ENCODE results near the gene WDR20.
A peak's percentile ranks its signal among the peaks of the same experiment; 100 is the strongest.
"Not testable (repeated sequence)": the region's sequence is repeated elsewhere in the genome, so short reads cannot be mapped to it uniquely, and the experiment has no call there.

WDR20 gene, protein sequence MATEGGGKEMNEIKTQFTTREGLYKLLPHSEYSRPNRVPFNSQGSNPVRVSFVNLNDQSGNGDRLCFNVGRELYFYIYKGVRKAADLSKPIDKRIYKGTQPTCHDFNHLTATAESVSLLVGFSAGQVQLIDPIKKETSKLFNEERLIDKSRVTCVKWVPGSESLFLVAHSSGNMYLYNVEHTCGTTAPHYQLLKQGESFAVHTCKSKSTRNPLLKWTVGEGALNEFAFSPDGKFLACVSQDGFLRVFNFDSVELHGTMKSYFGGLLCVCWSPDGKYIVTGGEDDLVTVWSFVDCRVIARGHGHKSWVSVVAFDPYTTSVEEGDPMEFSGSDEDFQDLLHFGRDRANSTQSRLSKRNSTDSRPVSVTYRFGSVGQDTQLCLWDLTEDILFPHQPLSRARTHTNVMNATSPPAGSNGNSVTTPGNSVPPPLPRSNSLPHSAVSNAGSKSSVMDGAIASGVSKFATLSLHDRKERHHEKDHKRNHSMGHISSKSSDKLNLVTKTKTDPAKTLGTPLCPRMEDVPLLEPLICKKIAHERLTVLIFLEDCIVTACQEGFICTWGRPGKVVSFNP

DNA sequence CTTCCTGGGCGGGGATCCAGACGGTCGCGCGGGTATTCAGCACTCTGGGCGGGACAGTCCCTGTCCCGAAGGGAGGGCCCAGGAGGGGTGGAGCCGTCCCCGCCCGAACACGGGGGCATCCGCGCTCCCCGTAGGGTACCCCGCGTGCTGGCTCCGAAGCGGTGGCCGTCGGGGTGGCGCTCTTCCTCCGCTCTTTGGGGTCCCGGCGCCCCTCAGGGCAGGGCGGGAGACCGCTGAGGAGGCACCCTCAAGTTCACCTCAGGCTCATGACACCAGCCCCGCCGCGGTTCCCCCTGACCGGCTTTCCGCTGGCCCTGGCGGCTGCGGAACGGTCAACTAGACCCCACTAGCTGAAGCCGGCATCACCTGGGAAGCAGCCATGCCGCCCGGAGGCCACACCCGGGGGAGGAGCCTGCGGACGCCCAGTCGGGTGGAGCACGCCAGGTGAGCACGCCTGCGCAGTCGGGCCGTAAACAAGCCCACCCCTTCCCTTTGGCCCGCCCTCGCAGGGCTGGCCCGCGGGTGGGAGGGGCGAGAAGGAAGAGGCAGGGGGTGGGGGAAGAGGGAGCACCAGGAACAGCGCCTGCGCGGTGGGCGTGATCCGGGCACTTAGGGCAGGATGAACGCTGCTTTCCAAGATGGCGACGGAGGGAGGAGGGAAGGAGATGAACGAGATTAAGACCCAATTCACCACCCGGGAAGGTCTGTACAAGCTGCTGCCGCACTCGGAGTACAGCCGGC is at the start of gene WDR20:
Gene WDR20 (plus strand): TSS at position 612 of the 741 bp plus-strand sequence. CDS start 27 bp downstream, at position 639.
- FAIRE-seq: peak; percentile 37

DNA sequence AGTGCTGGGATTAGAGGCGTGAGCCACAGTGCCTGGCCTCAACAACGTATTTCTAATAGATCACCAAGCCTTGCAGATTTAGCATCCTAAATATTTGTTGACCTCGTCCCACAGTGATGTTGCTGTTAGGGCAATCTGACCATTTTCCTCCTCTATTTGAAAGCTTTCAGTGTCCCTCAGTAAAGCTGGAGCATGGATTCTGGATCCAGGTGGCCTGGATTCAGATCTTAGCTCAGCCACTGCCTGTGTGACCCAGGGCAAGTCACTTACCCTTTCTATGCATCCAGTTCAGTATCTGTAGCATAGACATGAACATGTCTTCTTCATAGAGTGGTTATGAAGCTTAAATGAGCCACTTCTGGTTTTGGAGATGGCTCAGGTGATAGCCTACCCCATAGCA is 49.0 kb upstream of the WDR20 start:
- FAIRE-seq: no peak

DNA sequence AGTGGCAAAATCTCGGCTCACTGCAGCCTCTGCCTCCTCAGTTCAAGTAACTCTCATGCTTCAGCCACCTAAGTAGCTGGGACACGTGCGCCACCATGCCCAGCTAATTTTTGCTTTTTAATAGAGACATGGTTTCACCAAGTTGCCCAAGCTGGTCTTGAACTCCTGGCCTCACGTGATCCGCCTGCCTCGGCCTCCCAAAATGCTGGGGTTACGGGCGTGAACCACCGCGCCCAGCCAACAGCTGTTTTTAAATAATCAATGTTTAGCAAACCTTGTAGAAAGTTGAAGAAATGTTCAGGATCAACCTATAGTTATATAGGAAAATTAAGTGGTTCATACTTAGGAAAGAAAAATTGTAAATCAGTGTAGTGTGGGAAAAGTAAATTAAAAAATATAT is 46.9 kb upstream of the WDR20 start:
- FAIRE-seq: no peak

DNA sequence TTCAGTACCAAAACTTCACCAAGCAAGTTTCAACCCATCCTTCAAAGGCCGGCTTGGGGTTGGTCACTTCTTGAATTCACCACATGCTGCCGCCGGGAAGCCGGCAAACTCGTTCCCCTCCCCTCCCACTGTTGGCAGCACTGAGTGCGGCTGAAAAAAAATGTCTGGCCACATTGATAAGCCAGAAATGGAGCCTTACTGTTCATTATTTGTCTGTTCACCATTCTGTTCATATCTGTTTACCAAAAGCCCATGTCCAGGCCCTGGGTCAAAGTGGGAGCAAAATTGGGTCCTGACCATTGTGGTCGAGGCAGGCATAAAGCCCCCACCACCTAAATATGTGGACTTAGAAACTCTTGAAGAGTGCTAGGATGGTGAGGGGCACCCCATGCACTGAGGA is 45.6 kb upstream of the WDR20 start:
- no peak for FAIRE-seq

DNA sequence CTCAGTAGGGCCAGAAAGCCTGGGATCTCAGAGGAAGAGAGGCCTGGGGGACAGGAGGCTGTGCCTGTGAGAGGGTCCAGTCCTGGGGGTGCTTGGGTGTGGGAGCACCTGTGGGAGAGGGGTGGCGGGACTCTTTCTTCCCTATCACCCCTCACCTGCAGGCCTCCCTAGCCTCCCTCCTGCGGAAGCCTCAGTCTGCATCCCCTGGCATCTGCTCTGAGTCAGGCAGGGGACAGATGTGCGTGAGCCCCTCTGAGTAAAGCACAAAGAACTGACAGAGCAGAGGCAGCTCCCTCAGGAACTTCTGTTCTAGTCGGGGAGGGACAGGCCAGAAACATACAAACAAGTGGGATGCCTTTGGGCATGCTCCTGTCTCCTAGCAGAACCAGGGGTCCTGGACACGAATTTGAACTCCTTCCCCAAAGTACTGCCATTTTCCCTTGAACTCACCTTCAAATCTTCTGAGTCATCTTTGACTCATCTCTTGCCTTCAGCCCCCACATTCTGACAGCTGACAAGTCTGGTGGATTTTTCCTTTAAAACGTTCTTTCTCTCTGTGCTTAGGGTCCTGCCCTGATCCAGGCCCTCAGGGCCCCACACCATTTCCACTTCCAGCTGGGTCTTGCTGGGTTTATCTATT is 44.3 kb upstream of the WDR20 start:
- FAIRE-seq: no peak

DNA sequence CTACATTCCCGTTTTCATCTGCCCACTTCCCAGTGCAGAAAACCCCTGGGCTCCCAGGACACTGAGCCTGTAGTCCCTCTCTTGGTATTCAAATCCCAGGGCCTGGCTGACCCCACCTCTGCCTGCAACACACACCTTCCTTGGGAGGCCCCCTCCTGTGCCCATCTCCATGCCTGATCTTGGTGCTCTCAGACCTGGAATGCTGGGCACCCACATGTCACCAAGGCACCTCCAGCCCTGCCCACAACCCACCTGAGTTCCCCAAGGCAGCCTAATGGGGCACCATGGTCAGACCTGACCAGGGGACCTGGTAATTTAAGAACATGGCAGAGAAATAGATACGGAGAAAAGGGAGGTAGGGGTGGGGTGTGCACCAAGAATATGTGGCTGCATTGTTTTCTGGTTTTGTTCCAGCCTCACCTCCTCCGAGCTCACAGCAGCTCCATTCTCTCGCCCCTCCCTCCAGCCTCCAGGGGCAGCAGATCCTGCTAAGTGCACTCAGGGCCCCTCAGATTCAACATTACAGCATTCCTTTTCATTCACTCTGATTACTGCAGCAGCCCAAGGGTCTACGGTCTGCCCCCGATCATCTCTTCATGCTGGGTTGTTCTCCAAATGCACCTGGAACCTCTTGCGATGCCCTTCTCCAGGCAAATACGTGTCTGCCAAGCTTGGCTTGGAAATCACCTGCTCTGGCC is 43.7 kb upstream of the WDR20 start:
- FAIRE-seq: no peak

DNA sequence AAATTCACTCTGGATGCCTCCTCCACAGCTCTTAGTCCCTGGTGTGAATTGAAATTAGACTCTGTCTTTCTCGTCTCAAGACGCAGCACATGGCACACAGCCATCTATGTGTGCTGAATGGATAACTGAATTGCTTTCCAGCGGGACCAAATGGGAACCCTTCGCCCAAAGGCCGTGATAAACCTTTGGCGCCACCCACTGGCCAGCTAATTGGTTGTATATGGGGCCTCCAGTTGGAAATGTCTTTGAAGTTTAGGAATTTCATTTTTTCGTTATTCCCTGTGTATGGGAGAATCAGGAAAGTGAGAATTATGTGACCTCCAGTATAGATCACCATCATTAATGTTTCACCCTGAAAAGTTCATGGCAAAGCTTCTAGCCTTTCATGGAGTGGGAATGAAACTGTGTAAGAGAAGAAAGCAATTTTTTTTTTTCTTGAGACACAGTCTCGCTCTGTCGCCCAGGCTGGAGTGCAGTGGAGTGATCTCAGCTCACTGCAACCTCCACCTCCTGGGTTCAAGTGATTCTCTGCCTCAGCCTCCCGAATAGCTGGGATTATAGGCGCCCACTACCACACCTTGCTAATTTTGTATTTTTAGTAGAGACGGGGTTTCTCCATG is 43.0 kb upstream of the WDR20 start:
- FAIRE-seq: peak; percentile 80

DNA sequence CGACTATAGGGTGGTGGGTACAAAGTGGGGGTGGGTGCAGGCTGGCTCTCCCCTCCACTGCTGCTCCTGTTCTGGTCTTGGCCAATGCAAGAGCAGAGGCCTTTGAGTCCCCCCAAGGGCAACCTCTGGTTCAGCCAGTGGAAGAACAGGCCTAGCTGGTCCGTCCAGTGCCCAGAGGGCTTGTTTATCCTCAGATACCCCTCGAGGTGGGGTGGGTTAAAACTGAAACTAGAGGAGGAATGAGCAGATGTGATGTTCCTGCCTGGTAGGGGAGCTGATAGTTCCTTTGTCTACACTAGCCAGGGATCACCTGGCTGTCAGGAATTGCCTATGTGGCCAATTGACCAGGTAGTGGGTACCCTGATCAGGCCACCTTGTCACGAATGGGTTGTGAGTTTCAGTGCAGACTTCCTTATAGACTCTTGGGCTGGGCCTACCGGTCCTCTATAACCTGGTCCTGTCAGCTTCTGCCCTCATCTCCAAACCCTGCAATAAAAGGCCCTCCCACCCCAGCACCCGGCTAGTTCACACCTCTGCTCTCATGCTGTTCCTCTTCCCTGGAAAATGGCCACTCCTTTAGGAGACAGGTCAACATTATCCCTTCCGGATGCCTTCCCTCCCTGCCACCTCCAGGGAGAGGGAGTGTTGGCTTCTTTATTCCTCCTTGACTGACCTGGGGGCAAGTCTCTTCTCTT is 42.1 kb upstream of the WDR20 start:
- FAIRE-seq: no peak

DNA sequence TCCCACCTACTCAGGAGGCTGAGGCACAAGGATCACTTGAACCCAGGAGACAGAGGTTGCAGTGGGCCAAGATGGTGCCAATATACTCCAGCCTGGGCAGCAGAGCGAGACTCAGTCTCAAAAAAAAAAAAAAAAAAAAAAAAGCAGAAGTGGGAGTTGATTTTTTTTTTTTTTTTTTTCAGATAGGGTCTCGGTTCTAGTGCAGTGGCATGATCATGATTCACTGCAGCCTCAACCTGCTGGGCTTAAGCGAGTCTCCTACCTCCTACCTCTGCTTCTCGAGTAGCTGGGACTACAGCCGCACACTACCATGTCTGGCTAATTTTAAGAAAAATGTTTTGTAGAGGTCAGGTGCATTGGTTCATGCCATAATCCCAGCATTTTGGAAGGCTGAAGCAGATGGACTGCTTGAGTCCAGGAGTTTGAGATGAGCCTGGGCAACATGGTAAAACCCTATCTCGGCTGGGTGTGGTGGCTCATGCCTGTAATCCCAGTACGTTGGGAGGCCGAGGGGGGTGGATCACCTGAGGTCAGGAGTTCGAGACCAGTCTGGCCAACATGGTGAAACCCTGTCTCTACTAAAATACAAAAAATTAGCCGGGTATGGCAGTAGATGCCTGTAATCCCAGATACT is 36.5 kb upstream of the WDR20 start:
- FAIRE-seq: no peak

DNA sequence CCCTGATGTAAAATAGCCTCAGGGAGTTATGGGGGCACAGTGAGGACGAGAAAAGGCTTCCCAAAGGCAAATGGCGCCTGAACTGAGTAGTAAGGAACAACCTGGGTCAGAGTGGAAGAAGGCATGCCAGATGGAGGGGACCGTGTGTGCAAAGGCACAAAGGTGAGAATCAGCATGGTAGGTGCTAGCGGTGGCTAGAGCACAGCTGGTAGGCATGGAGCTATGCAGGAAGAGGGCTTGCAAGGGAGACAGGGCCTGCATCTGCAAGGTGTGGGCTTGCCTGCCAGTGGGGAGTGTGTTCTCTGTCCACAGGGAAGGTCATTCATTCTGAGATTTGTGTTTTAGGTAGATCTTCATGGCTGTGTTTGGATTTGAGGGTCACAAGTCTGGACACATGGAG is 34.3 kb upstream of the WDR20 start:
- FAIRE-seq: no peak

DNA sequence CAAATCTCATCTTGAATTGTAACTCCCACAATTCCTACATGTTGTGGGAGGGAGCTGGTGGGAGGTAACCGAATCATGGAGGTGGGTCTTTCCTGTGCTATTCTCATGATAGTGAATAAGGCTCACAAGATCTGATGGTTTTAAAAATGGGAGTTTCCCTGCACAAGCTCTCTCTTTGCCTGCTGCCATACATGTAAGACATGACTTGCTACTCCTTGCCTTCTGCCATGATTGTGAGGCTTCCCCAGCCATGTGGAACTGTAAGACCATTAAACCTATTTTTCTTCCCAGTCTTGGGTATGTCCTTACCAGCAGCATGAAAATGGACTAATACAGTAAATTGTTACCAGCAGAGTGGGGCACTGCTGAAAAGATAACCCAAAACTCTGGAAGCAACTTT is 30.4 kb upstream of the WDR20 start:
- not testable (repeated sequence) for FAIRE-seq

DNA sequence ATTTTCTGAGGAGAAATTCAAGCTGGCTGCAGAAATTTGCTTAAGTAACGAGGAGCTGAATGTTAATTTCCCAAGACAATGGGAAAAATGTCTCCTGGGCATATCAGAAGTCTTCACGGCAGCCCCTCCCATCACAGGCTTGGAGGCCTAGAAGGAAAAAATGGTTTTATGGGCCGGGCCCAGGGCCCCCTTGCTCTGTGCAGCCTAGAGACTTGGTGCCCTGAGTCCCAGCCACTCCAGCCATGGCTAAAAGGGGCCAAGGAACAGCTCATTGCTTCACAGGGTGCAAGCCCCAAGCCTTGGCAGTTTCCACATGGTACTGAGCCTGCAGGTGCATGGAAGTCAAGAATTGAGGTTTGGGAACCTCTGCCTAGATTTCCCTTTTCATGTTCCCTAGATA is 28.6 kb upstream of the WDR20 start:
- no peak for FAIRE-seq

DNA sequence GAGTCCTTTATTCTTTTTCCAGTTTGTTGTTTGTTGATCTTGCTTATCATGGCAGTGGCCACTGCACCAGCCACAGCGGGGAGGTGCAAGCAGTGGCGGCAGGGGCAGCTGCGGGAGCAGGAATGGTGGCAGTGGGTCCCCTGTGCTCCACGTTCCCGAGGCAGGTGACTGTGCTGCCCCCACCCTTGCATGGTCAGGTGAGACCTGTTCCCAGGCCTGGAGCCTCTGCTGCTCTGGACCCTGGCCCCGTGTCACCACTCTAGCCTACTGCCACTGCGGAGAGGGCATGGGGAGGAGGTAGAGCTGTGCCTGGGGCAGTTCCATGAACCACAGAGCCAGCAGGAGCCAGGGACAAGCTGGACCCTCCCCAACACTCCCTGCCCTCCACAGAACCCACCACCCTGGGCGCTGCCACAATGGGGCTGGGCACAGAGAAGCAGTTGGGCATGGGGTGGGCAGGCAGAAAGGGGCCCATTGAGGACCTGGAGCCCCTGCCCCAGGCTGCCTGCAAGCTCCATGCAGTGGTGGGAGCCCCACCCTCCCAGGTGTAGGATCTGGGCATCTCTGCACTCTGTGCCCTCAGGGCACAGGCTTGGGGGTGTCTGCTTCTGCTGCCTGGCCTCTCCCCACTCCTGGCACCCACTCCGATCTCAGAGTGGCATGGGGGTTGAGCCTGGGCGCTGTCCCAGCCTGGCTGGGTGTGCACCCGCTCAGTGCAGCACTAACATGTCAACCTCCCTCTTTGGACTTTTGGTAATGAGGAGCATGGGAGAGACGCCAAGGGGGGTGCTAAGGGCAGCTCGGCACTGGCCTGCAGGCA is 23.1 kb upstream of the WDR20 start:
- FAIRE-seq: no peak

DNA sequence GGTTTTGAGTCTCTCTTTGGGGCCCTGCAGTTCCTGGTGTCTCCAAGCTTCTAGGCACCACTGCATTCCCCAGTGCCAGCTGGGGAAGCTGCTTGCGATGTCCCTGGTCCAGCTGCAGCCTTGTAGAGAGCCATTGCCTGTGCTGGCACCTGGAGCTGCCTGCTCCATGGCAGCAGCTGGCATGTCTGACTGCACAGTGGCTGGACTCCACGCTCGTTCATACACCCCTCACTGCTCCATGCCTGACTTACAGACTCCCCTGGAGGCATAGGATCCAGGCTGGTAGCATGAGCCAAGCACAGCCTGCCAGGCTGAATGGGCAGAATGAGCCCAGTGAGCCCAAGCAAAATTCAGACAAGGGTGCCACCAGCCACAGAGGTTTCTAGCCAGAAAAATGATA is 21.8 kb upstream of the WDR20 start:
- no peak for FAIRE-seq

DNA sequence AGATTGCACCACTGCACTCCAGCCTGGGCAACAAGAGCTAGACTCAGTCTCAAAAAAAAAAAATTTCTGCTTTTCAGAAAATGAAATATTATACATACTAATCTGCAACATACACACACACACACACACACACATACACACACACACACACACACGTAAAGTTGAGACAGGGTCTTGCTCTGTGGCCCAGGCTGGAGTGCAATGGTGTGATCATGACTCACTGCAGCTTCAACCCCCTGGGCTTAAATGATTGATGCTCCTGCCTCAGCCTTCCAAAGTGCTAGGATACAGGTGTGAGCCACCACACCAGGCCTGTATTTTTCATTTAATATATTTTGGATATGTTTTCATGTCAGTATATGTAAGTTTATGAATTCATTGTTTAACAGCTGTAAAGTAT is 18.8 kb upstream of the WDR20 start:
- no peak for FAIRE-seq

DNA sequence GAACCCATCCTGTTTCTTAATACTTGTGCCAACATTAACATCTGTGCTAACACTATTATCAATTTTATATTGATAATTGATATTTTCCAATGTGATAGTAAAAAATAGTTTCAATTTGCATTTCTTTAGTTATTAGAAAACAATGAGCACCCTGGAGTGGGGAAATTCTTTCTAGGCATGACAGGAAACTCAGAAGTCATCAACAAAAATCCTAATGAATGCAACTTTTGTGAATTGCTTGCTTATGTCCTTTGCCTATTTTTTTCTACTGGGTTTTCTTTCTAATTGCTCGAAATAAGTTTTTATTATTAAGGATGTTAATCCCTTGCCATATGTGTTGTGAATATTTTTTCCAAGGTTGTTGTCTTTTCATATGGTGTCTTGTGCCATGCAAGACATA is 18.1 kb upstream of the WDR20 start:
- no peak for FAIRE-seq

DNA sequence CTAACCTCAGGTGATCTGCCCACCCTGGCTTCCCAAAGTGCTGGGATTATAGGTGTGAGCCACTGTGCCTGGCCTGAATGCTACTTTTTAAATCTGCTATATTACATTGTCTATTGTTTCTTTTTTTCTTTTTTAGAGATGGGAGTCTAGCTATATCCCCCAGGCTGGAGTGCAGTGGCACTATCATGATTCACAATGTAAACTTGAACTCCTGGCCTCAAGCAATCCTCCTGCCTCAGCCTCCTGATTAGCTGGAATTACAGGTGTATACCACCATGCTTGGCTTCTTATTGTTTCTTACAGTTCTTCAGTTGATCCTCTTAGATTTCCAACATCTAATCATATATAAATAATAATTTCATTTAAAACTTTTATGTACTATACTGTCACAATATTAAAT is 15.3 kb upstream of the WDR20 start:
- no peak for FAIRE-seq

DNA sequence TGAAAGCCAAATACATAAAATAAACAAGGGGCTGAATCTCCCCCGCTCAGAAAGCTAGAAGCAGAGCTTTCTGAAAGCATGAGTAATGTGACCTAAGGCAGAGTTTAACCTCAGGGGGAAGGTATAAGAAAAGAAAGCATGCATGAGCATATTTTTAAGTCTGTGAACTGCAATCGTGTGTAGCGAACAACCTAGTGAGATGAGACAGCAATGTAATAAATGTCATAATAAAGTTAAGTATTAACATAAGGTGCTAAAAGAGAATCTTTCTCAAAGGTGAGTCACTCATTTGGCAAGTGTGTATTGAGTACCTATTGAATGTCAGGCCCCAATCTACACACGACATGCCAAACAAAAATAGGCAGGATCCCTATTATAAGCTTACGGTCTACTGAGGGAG is 14.2 kb upstream of the WDR20 start:
- FAIRE-seq: no peak

DNA sequence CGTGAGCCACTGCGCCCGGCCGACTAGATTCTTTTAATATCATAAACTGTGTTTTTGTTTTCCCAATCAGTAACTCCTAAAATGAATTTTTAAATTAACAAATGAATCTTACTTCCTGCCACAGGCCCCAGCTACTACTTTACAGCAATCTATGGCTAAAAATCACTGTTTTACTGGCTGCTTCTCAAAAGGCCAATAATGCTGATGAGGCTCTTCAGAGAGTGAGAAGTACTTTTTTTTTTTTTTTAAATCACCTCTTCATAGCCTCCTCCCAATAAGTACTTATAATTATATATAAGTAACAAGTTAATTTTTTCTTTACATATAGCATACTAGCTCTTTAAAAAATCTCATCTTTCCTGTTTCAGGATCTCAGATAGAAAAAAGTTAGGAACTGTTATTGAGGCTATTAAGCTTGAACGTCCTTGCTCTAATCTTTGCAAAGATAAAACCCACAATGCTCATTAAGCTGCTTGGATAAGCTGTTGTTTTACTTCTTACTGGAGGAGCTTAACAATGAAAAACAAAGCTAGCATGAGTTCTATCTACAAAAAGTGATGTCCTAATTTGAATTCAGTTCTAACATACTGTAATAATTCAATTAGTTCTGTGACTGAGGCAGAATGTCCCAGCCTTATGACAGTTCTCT is 12.8 kb upstream of the WDR20 start:
- FAIRE-seq: no peak

DNA sequence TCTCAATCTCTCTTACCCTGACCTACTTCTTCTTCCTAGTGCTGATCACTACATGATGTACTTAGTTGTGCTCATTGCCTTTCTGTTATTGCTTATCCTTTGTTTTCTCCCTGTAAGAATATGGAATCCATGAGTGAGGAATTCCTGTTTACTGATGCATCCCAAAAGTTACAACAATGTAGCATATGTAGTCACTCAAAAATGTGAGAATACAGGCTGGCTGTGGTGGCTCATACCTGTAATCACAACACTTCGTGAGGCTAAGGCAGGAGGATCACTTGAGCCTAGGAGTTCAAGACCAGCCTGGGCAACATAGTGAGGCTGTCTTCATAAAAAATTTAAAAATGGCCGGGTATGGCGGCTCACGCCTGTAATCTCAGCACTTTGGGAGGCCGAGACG is 8.0 kb upstream of the WDR20 start:
- FAIRE-seq: no peak

Measured in TTC549 (cell line).